ENCODE data around the gene GPR137. TPM values are rescaled to one million over a fixed set of nuclear protein-coding genes. Genes with fewer than 3 reads are reported as not detected.

Gene GPR137
- total and polyA plus RNA-seq, 2 experiments from 2014 or later: 25.2 to 63.9 TPM

DNA sequence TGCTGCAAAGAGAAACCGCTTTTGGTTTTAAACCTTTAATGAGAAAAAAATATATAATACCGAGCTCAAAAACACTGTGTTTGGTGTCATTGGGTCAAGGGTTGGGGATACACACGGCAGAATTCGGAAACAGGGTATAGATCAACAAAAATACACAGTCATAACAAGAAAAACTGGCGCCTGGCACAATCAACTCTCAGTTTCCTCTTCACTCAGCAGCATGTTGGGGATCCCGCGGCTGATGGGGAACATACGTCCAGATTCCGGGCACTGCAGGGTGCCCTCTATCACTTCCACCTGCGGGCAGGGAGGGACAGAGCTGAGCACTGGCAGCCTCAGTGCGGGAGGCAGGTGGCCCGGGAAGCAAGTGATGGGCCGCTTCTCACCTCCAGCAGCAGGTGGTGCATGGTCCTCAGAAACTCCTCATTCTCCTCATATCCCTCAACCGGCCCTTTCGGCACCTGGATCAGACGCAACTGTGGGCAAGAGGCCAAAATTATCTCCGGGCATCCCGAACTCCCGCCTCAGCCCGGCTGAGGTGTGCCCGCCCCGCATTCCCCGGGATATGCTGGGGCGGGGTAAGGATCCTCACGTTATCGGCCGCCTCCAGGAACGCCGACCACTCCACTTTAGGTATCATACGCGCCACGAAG lies 31.1 kb downstream of the GPR137 start:
- Histone ChIP-seq H3K9me3 (ENCODE audit: low read depth) (no peaks in the 10 kb centered on the region), H3K4me3 (peak overlapping the region; percentile 59), H3K79me2 (peaks cover 37% of the 10 kb centered on the region), H3K4me2 (peak overlapping the region; percentile 79), H3K9me2 (replicated peaks; ENCODE audit: insufficient read depth) (no peaks in the 10 kb centered on the region), H3K36me3 (replicated peaks; ENCODE audit: insufficient read depth, low read depth) (no peaks in the 10 kb centered on the region), H4K20me1 (ENCODE audit: insufficient read depth, poor library complexity, severe bottlenecking) (no peaks in the 10 kb centered on the region), H3K4me1 (ENCODE audit: insufficient read depth) (peaks cover 25% of the 10 kb centered on the region), H3K27me3 (no peaks in the 10 kb centered on the region), H2AFZ (no peak overlapping the region), H3K27ac (peak overlapping the region; percentile 98)
- no peak for TF ChIP-seq EZH2phosphoT487 (IDR thresholded peaks at IDR 0.05; ENCODE audit: low read depth, severe bottlenecking, unreplicated experiment)
- TF ChIP-seq EZH2 (IDR thresholded peaks at IDR 0.05; ENCODE audit: borderline replicate concordance): no peak
- TF ChIP-seq, protein P1, sequence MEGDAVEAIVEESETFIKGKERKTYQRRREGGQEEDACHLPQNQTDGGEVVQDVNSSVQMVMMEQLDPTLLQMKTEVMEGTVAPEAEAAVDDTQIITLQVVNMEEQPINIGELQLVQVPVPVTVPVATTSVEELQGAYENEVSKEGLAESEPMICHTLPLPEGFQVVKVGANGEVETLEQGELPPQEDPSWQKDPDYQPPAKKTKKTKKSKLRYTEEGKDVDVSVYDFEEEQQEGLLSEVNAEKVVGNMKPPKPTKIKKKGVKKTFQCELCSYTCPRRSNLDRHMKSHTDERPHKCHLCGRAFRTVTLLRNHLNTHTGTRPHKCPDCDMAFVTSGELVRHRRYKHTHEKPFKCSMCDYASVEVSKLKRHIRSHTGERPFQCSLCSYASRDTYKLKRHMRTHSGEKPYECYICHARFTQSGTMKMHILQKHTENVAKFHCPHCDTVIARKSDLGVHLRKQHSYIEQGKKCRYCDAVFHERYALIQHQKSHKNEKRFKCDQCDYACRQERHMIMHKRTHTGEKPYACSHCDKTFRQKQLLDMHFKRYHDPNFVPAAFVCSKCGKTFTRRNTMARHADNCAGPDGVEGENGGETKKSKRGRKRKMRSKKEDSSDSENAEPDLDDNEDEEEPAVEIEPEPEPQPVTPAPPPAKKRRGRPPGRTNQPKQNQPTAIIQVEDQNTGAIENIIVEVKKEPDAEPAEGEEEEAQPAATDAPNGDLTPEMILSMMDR (IDR thresholded peaks at IDR 0.05; ENCODE audit: poor library complexity): peak; percentile 26
- DNase-seq (ENCODE audit: low spot score): peak; percentile 73
- WGBS (ENCODE audit: low lambda C conversion rate, missing lambda C conversion rate): 11% methylated on average over 32 of the region's 32 CpGs

DNA sequence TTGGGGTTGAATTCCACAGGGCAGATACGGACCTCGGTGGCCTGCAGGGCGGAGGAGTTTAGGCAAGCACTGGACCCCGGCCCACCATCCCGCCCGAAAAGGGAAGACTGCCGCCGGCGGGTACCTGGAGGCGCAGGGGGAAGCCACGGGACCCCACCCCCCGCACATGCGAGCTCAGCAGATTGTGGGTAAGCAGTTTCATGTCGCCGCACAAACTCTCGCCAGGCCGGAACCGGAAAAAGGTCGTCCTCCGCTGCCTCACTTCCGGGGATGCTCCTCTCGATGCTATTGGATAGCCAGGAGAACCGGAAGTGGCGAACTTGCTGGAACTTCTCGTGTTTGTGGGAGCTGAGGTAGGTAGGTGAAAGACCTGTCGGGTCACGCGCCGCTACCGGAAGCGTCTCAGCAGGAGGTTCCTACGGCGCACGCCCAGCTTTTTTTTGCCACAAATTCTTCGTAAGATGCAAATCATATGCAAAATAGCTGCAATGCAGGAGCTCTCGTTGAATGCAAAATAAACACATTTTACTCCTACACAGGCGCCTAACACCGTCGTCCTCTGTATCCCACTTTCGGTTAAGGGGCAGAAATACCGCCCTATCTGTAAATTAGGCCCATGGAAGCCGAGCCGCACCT lies 31.8 kb downstream of the GPR137 start, which contains the start of gene TRMT112:
TSS of gene TRMT112 (minus strand) at position 235 of the 636 bp plus-strand sequence. CDS start at position 202, 33 bp downstream.
- under 1% methylated on average over 42 of the region's 43 CpGs for WGBS (ENCODE audit: low lambda C conversion rate, missing lambda C conversion rate)
- peak within 1 kb of the TSS; percentile 73 for H2AFZ ChIP-seq
- no peaks in the 10 kb centered on the region for H3K9me3 ChIP-seq (ENCODE audit: low read depth)
- peak within 1 kb of the TSS; percentile 79 for H3K4me2 ChIP-seq
- peaks cover 25% of the 10 kb centered on the region for H3K4me1 ChIP-seq (ENCODE audit: insufficient read depth)
- TF ChIP-seq, protein P1 (IDR thresholded peaks at IDR 0.05; ENCODE audit: poor library complexity): no peak
- no peak for TF ChIP-seq EZH2 (IDR thresholded peaks at IDR 0.05; ENCODE audit: borderline replicate concordance)
- no peak for TF ChIP-seq EZH2phosphoT487 (IDR thresholded peaks at IDR 0.05; ENCODE audit: low read depth, severe bottlenecking, unreplicated experiment)
- H3K36me3 ChIP-seq (replicated peaks; ENCODE audit: insufficient read depth, low read depth): no peaks in the 10 kb centered on the region
- H3K79me2 ChIP-seq: peaks cover 32% of the 10 kb centered on the region
- H4K20me1 ChIP-seq (ENCODE audit: insufficient read depth, poor library complexity, severe bottlenecking): no peaks in the 10 kb centered on the region
- peak; percentile 98 for DNase-seq (ENCODE audit: low spot score)
- H3K9me2 ChIP-seq (replicated peaks; ENCODE audit: insufficient read depth): no peaks in the 10 kb centered on the region
- no peaks in the 10 kb centered on the region for H3K27me3 ChIP-seq
- H3K4me3 ChIP-seq: peak within 1 kb of the TSS; percentile 76
- H3K27ac ChIP-seq: peak within 1 kb of the TSS; percentile 98

DNA sequence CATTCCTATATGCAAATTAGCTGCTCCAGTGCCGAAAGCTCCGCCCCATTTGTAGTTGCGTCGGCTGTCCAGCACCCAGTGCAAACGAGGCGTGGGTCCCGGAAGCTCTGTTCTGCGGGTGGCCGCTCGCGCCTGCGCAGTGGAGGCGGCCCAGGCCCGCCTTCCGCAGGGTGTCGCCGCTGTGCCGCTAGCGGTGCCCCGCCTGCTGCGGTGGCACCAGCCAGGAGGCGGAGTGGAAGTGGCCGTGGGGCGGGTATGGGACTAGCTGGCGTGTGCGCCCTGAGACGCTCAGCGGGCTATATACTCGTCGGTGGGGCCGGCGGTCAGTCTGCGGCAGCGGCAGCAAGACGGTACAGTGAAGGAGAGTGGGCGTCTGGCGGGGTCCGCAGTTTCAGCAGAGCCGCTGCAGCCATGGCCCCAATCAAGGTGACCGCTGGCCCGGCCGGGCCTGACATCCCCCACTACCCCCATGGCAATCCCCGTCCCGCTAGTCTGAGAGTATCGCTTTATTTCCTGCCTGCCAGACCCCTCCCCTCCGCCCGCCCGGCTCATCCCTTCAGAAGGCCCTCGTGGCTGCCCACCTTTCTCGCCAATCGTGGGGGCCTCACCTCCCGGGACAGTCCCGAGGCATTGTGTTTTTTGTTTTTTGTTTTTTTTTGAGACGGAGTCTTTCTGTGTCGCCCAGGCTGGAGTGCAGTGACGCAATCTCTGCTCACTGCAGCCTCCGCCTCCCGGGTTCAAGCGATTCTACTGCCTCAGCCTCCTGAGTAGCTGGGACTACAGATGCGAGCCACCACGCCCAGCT lies 32.5 kb downstream of the GPR137 start, which contains the start of gene PRDX5:
TSS of gene PRDX5 (plus strand) at position 161 of the 805 bp plus-strand sequence. CDS start at position 256, 95 bp downstream.
- 2% methylated on average over 59 of the region's 61 CpGs for WGBS (ENCODE audit: low lambda C conversion rate, missing lambda C conversion rate)
- peak within 1 kb of the TSS; percentile 98 for H3K27ac ChIP-seq
- no peaks in the 10 kb centered on the region for H3K9me2 ChIP-seq (replicated peaks; ENCODE audit: insufficient read depth)
- no peaks in the 10 kb centered on the region for H4K20me1 ChIP-seq (ENCODE audit: insufficient read depth, poor library complexity, severe bottlenecking)
- H3K4me1 ChIP-seq (ENCODE audit: insufficient read depth): peaks cover 25% of the 10 kb centered on the region
- no peaks in the 10 kb centered on the region for H3K27me3 ChIP-seq
- DNase-seq (ENCODE audit: low spot score): peak; percentile 98
- H3K79me2 ChIP-seq: peaks cover 29% of the 10 kb centered on the region
- no peak for TF ChIP-seq EZH2 (IDR thresholded peaks at IDR 0.05; ENCODE audit: borderline replicate concordance)
- TF ChIP-seq, protein P1 (IDR thresholded peaks at IDR 0.05; ENCODE audit: poor library complexity): peak; percentile 34
- no peak for TF ChIP-seq EZH2phosphoT487 (IDR thresholded peaks at IDR 0.05; ENCODE audit: low read depth, severe bottlenecking, unreplicated experiment)
- H3K4me2 ChIP-seq: peak within 1 kb of the TSS; percentile 79
- H2AFZ ChIP-seq: peak within 1 kb of the TSS; percentile 73
- H3K36me3 ChIP-seq (replicated peaks; ENCODE audit: insufficient read depth, low read depth): no peaks in the 10 kb centered on the region
- no peaks in the 10 kb centered on the region for H3K9me3 ChIP-seq (ENCODE audit: low read depth)
- H3K4me3 ChIP-seq: peak within 1 kb of the TSS; percentile 76

All from hepatocyte (in vitro differentiated cells).